ENCODE measurements around the gene DRG1.
"Not testable (repeated sequence)": the region's sequence is repeated elsewhere in the genome, so short reads cannot be mapped to it uniquely, and the experiment has no call there.

The DRG1 gene

GRCh38 chr22:31442768-31443489 lies 43.5 kb downstream of the DRG1 start:
- no peak for DNase-seq (ENCODE audit: low read depth)

DNA sequence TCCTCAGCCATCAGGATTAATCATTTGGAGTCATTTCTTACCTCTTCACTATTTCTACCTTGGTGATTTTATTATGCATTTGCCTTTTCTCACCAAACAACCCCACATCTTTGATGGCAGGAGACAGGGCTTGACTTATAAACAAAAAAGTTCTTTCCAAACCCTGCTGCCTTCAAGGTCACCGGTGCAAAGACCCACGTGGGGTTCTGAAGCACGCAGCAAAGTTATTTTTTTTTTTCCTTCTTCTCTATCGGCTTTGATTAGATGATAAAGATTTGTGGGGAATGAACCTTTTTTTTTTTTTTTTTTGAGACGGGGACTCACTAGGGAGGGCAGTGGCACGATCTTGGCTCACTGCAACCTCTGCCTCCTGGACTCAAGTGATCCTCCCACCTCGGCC lies 44.1 kb downstream of the DRG1 start:
- no peak for DNase-seq (ENCODE audit: low read depth)

DNA sequence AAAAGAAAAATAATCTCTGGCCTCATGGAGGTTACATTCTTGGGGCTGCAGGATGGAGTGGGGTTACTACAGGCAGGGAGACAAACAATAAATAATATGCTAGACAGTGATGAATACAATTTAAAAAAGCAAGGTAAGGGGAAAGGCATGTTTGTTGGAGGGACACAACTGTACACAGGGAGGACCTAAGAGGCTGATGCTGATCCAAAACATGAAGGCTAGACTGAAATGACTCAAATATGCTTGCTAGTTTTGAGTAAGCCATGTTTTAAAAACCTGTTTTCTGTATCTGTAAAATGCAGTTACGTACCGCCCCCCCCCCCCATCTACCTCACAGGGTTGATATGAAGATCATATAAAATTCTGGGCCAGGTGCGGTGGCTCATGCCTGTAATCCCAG lies 46.2 kb downstream of the DRG1 start:
- DNase-seq (ENCODE audit: low read depth) = no peak

DNA sequence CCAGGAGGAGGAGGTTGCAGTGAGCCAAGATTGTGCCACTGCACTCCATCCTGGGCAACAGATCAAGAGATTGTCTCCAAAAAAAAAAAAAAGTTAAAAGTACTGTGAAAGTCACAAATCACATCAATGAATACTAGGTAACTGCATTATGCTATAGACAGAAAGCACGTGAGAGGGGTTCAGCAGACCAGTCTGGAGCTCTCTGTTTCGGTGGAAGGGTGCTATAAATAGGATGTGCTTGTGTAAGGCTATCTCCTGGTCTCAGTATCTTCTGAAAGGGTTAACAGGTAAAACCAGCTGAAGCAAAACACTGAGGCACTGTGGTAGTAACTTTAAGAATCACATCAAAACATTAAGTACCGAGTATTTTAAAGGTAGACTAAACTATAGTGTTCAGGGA lies 46.8 kb downstream of the DRG1 start:
- no peak for DNase-seq (ENCODE audit: low read depth)

DNA sequence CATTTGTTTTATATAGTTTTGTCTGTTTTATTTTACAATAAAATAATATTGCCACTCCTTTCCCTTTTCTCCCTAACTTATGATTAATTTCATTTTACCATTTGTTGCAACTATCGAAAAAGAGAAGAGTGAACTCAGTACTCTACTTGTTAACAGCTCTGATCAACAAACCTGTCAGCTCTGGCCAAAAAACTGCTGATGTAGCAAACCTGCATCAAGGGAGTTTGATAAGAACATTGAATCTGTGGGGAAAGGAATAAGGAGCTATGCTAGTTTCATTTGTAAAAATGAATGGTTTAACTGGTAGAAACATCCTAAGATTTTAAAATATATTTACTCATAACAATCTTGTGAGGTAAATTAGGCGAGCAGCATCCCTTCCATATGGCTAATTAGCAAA lies 47.4 kb downstream of the DRG1 start:
- no peak for DNase-seq (ENCODE audit: low read depth)

GRCh38 chr22:31447337-31447736 lies 47.9 kb downstream of the DRG1 start:
- no peak for DNase-seq (ENCODE audit: low read depth)

GRCh38 chr22:31448382-31448781 lies 49.0 kb downstream of the DRG1 start:
- no peak for DNase-seq (ENCODE audit: low read depth)

GRCh38 chr22:31449506-31449905 lies 50.1 kb downstream of the DRG1 start:
- DNase-seq (ENCODE audit: low read depth) = no peak

GRCh38 chr22:31451709-31452571 lies 52.5 kb downstream of the DRG1 start:
- no peak for DNase-seq (ENCODE audit: low read depth)

DNA sequence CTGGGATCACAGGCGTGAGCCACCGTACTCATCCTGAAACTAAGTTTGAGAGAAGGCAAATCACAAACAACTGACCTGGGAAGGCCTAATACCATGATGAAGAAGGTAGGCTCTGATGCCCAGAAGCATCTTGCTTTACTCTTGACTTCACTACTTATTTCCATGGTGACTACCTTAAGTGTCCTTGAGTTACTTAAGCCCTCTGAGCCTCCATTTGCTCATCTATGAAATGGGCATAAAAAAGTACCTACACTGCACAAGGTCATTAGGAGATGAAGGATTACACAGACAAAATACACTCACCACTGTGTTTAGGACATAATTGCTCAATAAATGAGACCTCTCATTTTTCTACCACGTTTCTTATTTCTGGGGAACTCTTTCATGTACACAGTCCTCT lies 62.3 kb downstream of the DRG1 start:
- DNase-seq (ENCODE audit: low read depth) = no peak

- DNase-seq (ENCODE audit: low read depth) = no peak
Observed at GRCh38 chr22:31465307-31465706, 65.9 kb downstream of the DRG1 start.

GRCh38 chr22:31474743-31475142 lies 75.3 kb downstream of the DRG1 start:
- DNase-seq (ENCODE audit: low read depth) = no peak

DNA sequence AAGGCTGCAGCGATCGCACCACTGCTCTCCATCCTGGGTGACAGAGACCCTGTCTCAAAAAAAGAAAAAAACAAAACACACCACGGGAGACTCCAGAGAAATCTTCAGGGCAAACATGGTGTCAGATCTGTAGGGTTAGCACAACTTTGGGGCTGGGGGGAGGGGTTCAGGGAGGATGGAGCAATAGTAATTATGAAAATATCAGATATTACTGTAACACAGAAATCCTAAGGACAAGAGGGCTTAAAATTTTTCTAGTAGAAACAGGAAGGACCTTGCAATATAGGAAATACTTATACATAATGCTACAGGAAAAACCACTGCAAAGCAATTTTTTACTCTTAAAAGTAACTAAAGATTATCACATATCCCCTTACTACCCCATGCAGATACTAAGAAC lies 76.4 kb downstream of the DRG1 start:
- no peak for DNase-seq (ENCODE audit: low read depth)

DNA sequence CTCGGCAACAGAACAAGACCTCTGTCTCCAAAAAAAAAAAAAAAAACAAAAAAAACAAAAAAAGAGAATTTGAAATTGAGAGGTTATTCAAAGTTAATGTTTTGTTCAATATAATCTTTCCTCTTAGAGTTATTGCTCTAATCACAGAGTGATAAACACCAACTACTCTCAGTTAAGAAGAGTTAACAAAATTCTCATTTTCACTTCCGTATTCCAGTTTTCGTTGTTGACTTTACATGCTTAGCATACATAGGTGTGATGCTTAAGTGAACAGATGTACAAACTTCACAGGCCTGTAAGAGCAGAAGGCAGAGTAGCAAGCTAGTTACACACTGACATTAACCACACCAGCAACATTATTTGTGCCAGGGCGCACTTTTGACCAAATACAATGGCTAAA lies 77.9 kb downstream of the DRG1 start:
- DNase-seq (ENCODE audit: low read depth) = no peak

GRCh38 chr22:31481129-31481528 lies 81.7 kb downstream of the DRG1 start:
- DNase-seq (ENCODE audit: low read depth) = no peak

DNA sequence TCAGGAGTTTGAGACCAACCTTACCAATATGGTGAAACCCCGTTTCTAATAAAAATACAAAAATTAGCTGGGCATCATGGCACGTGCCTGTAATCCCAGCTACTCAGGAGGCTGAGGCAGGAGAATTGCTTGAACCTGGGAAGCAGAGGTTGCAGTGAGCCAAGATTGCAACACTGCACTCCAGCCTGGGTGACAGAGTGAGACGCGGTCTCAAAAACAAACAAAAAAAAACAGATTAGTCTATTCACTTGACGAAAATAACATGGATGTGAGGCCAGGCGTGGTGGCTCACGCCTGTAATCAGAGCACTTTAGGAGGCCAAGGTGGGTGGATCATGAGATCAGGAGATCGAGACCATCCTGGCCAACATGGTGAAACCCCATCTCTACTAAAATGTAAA lies 83.1 kb downstream of the DRG1 start:
- DNase-seq (ENCODE audit: low read depth) = not testable (repeated sequence)
